ENCODE data around the gene ARID5A. TPM values are rescaled to one million over a fixed set of nuclear protein-coding genes. Genes with fewer than 3 reads are reported as not detected.

Gene ARID5A
- total and polyA plus RNA-seq, 2 of the 13 experiments (the other 11 are each of a cell fraction or from before 2014, with no cell fraction given), result 6.0 to 9.5 TPM

DNA sequence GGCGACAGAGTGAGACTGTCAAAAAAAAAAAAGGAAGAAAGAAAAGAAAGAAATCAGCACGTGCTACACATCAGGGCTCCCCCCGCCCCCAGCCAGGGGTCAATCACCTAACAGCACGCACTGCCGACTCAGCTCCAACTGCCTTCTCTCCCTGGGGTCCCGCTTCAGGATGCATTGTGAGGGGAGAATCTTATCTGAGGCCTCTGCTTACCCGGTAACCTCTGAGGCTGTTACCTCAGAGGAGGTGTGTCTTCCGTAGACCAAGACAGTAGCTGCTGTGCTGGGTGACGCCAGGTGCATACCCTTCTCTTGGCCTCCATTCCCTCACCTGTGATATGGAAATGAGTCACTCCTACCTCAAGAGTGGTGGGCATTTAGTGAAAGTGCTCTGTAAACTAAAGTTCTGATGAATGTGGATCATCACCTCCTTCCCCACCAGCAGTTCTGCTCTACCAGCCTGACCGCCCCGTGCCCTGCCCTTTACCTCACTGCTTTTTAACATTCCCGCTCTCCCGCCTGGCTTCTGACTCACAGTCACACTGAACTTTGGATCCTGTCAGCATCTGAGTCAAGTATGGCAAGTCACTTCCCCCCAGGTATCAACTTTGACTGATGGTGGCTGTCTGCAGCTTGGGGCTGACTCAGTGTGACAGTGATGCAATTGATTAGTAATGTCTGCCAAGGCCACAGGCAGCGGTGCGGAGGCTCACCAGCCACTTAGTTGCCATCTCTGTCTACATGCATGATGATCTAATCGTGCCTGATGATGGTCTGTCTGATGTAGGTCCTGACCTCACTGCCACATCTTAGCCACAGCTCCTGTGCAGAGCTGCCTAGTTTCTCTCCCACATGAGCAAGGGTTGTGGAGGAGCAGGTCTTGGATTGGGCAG, 20.1 kb downstream of the ARID5A start (continued):
- TF ChIP-seq EHMT2 (IDR thresholded peaks at IDR 0.05; ENCODE audit: borderline replicate concordance, low read depth, low read length) (peak; percentile 54; the same call in 1 of the 2 replicates), ZFYVE20 (CRISPR knock-in tag; IDR thresholded peaks at IDR 0.05; ENCODE audit: borderline replicate concordance, low read depth) (peak; percentile 36; the same call in 1 of the 2 replicates), TOE1 (CRISPR knock-in tag; IDR thresholded peaks at IDR 0.05) (no peak), HNRNPH1 (optimal IDR thresholded peaks at IDR 0.05; ENCODE audit: low read depth, low read length) (no peak), MEIS2 (CRISPR knock-in tag; IDR thresholded peaks at IDR 0.05) (peak; percentile 99), RFX3 (CRISPR knock-in tag; IDR thresholded peaks at IDR 0.05) (no peak), TARDBP (CRISPR knock-in tag; IDR thresholded peaks at IDR 0.05) (peak; percentile 98), ZNF570 (CRISPR knock-in tag; IDR thresholded peaks at IDR 0.05; ENCODE audit: borderline replicate concordance) (no peak), SETDB1 (CRISPR knock-in tag; IDR thresholded peaks at IDR 0.05; ENCODE audit: borderline replicate concordance) (no peak), DR1 (CRISPR knock-in tag; IDR thresholded peaks at IDR 0.05) (no peak), NR2C2 (CRISPR knock-in tag; IDR thresholded peaks at IDR 0.05; ENCODE audit: borderline replicate concordance) (peak; percentile 77), NCOR1 (IDR thresholded peaks at IDR 0.05; ENCODE audit: borderline replicate concordance, low read length) (peak; percentile 89), FOXJ3 (CRISPR knock-in tag; IDR thresholded peaks at IDR 0.05; ENCODE audit: borderline replicate concordance) (0 out of 2 replicates have a peak, but pooled peaks have one; percentile 47), IKZF1 (IDR thresholded peaks at IDR 0.05) (no peak)
- TF ChIP-seq, protein P1, sequence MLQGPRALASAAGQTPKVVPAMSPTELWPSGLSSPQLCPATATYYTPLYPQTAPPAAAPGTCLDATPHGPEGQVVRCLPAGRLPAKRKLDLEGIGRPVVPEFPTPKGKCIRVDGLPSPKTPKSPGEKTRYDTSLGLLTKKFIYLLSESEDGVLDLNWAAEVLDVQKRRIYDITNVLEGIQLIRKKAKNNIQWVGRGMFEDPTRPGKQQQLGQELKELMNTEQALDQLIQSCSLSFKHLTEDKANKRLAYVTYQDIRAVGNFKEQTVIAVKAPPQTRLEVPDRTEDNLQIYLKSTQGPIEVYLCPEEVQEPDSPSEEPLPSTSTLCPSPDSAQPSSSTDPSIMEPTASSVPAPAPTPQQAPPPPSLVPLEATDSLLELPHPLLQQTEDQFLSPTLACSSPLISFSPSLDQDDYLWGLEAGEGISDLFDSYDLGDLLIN (CRISPR knock-in tag; IDR thresholded peaks at IDR 0.05; ENCODE audit: borderline replicate concordance), result peak; percentile 76; the same call in 1 of the 2 replicates
- TF ChIP-seq, protein P2, sequence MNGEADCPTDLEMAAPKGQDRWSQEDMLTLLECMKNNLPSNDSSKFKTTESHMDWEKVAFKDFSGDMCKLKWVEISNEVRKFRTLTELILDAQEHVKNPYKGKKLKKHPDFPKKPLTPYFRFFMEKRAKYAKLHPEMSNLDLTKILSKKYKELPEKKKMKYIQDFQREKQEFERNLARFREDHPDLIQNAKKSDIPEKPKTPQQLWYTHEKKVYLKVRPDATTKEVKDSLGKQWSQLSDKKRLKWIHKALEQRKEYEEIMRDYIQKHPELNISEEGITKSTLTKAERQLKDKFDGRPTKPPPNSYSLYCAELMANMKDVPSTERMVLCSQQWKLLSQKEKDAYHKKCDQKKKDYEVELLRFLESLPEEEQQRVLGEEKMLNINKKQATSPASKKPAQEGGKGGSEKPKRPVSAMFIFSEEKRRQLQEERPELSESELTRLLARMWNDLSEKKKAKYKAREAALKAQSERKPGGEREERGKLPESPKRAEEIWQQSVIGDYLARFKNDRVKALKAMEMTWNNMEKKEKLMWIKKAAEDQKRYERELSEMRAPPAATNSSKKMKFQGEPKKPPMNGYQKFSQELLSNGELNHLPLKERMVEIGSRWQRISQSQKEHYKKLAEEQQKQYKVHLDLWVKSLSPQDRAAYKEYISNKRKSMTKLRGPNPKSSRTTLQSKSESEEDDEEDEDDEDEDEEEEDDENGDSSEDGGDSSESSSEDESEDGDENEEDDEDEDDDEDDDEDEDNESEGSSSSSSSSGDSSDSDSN (CRISPR knock-in tag; IDR thresholded peaks at IDR 0.05), result peak; percentile 80
- TF ChIP-seq, protein P3, sequence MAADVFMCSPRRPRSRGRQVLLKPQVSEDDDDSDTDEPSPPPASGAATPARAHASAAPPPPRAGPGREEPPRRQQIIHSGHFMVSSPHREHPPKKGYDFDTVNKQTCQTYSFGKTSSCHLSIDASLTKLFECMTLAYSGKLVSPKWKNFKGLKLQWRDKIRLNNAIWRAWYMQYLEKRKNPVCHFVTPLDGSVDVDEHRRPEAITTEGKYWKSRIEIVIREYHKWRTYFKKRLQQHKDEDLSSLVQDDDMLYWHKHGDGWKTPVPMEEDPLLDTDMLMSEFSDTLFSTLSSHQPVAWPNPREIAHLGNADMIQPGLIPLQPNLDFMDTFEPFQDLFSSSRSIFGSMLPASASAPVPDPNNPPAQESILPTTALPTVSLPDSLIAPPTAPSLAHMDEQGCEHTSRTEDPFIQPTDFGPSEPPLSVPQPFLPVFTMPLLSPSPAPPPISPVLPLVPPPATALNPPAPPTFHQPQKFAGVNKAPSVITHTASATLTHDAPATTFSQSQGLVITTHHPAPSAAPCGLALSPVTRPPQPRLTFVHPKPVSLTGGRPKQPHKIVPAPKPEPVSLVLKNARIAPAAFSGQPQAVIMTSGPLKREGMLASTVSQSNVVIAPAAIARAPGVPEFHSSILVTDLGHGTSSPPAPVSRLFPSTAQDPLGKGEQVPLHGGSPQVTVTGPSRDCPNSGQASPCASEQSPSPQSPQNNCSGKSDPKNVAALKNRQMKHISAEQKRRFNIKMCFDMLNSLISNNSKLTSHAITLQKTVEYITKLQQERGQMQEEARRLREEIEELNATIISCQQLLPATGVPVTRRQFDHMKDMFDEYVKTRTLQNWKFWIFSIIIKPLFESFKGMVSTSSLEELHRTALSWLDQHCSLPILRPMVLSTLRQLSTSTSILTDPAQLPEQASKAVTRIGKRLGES (CRISPR knock-in tag; IDR thresholded peaks at IDR 0.05; ENCODE audit: borderline replicate concordance), result no peak
- TF ChIP-seq, protein P4, sequence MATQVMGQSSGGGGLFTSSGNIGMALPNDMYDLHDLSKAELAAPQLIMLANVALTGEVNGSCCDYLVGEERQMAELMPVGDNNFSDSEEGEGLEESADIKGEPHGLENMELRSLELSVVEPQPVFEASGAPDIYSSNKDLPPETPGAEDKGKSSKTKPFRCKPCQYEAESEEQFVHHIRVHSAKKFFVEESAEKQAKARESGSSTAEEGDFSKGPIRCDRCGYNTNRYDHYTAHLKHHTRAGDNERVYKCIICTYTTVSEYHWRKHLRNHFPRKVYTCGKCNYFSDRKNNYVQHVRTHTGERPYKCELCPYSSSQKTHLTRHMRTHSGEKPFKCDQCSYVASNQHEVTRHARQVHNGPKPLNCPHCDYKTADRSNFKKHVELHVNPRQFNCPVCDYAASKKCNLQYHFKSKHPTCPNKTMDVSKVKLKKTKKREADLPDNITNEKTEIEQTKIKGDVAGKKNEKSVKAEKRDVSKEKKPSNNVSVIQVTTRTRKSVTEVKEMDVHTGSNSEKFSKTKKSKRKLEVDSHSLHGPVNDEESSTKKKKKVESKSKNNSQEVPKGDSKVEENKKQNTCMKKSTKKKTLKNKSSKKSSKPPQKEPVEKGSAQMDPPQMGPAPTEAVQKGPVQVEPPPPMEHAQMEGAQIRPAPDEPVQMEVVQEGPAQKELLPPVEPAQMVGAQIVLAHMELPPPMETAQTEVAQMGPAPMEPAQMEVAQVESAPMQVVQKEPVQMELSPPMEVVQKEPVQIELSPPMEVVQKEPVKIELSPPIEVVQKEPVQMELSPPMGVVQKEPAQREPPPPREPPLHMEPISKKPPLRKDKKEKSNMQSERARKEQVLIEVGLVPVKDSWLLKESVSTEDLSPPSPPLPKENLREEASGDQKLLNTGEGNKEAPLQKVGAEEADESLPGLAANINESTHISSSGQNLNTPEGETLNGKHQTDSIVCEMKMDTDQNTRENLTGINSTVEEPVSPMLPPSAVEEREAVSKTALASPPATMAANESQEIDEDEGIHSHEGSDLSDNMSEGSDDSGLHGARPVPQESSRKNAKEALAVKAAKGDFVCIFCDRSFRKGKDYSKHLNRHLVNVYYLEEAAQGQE (IDR thresholded peaks at IDR 0.05; ENCODE audit: borderline replicate concordance in 1 of 2, low read depth in 1 of 2, low read length in 2 of 2), result peak in 1 of 2 experiments; percentile 39; a peak in 1 of 4 replicates
